HepG2 (cell line): ENCODE measurements around the gene SPSB2. TPM values are rescaled to one million over a fixed set of nuclear protein-coding genes. Genes with fewer than 3 reads are reported as not detected.
A peak's percentile ranks its signal among the peaks of the same experiment; 100 is the strongest.

Experiments
- ELF3 ChIP-seq: IDR thresholded peaks from 2 replicates; pipeline ENCODE4 v1.6.1; 2016; ENCODE audit warnings: missing genetic modification reagents, missing compliant biosample characterization
- ESRRA ChIP-seq: sonication (generic); formaldehyde crosslinking; IDR thresholded peaks from 2 replicates; pipeline ENCODE4 v1.5.1; 2020; ENCODE audit warnings: mild to moderate bottlenecking, low read depth, missing genetic modification reagents
- FOXA1 ChIP-seq, 2 experiments: fragments of 450-650 bp in 1 of 2; sonication (generic) in 1 of 2; formaldehyde crosslinking in 1 of 2; IDR thresholded peaks; 2 replicates each; pipeline versions ENCODE4 v1.4.0 to v1.6.1; 2016 to 2020; ENCODE audit warnings: missing genetic modification reagents in 1 of 2
- GMEB1 ChIP-seq: sonication (generic); formaldehyde crosslinking; IDR thresholded peaks from 2 replicates; pipeline ENCODE4 v1.5.1; 2020; ENCODE audit warnings: missing genetic modification reagents, mild to moderate bottlenecking, borderline replicate concordance
- HNF1A ChIP-seq, 2 experiments: sonication (generic) in 1 of 2; formaldehyde crosslinking in 1 of 2; IDR thresholded peaks; 2 replicates each; pipeline versions ENCODE4 v1.4.0 to v1.6.1; 2016 to 2020; ENCODE audit warnings: borderline replicate concordance in 1 of 2, low read depth in 1 of 2, mild to moderate bottlenecking in 1 of 2, missing genetic modification reagents in 1 of 2
- HOXA9 ChIP-seq: sonication (generic); formaldehyde crosslinking; IDR thresholded peaks from 2 replicates; pipeline ENCODE4 v1.8.1; 2022; ENCODE audit warnings: missing genetic modification reagents, mild to moderate bottlenecking, moderate library complexity, borderline replicate concordance
- MIER2 ChIP-seq: IDR thresholded peaks from 2 replicates; pipeline ENCODE4 v1.6.1; 2016; ENCODE audit warnings: missing biosample characterization, missing genetic modification reagents
- NR2C2 ChIP-seq: sonication (generic); formaldehyde crosslinking; IDR thresholded peaks from 2 replicates; pipeline ENCODE4 v1.4.0; 2020; ENCODE audit warnings: missing genetic modification reagents, mild to moderate bottlenecking, moderate library complexity, borderline replicate concordance
- NR2F1 ChIP-seq, 2 experiments: fragments of 450-650 bp in 1 of 2; formaldehyde crosslinking in 1 of 2; IDR thresholded peaks; 2 replicates each; pipeline versions ENCODE4 v1.5.0 to v1.6.1; 2016 to 2020; ENCODE audit warnings: mild to moderate bottlenecking in 1 of 2, missing compliant biosample characterization in 1 of 2, missing genetic modification reagents in 1 of 2, moderate library complexity in 1 of 2
- PHF8 ChIP-seq: sonication (generic); formaldehyde crosslinking; IDR thresholded peaks from 2 replicates; pipeline ENCODE4 v1.5.0; 2020; ENCODE audit warnings: missing genetic modification reagents
- PRDM15 ChIP-seq: sonication (generic); formaldehyde crosslinking; IDR thresholded peaks from 2 replicates; pipeline ENCODE4 v1.4.0; 2020; ENCODE audit warnings: missing genetic modification reagents
- TP53 ChIP-seq: sonication (generic); formaldehyde crosslinking; conservative IDR thresholded peaks from 2 replicates; pipeline ENCODE4 v1.4.0; 2020; ENCODE audit warnings: missing genetic modification reagents
- ZFP1 ChIP-seq: IDR thresholded peaks from 2 replicates; pipeline ENCODE4 v1.6.1; 2016
- ZNF234 ChIP-seq: sonication (generic); formaldehyde crosslinking; conservative IDR thresholded peaks from 2 replicates; pipeline ENCODE4 v1.5.1; 2020; ENCODE audit warnings: mild to moderate bottlenecking, missing genetic modification reagents
- ZNF614 ChIP-seq: IDR thresholded peaks from 2 replicates; pipeline ENCODE4 v1.6.1; 2018; ENCODE audit warnings: missing biosample characterization, missing genetic modification reagents, inconsistent platforms, borderline replicate concordance
- ZNF770 ChIP-seq: sonication (generic); formaldehyde crosslinking; IDR thresholded peaks from 2 replicates; pipeline ENCODE4 v1.5.0; 2020; ENCODE audit warnings: mild to moderate bottlenecking, missing genetic modification reagents
- polyA plus RNA-seq, 8 experiments: library from polyadenylated mRNA; depleted of rRNA in 3 of 8; stranded (reverse) in 7 of 8; unstranded in 1 of 8; fragments of >200 nt; fragmentation: Illumina TruSeq in 4 of 8; extraction: Trizol in 4 of 8; gene quantifications; 2 replicates each; pipeline versions ENCODE4 v1.2.1 to v1.2.3, GENCODE V29; 2011 to 2016; ENCODE audit warnings: low read depth in 4 of 8, missing spikeins in 1 of 8, mixed read lengths in 1 of 8; ENCODE audit not compliant: insufficient read depth in 1 of 8
- total RNA-seq, 5 experiments: library from RNA; depleted of rRNA; stranded (reverse); fragments of >200 nt; fragmentation: Illumina TruSeq; extraction: Trizol; gene quantifications; 2 replicates each; pipeline ENCODE4 v1.2.3, GENCODE V29; 2016; ENCODE audit warnings: low read depth in 1 of 5

The SPSB2 gene
- total and polyA plus RNA-seq, 2 of the 13 experiments (the other 11 are each of a cell fraction or from before 2014, with no cell fraction given), result 2.0 to 6.2 TPM

GRCh38 chr12:6851921-6852650, 21.0 kb downstream of the SPSB2 start, which contains the start of gene USP5 (continued):
- TF ChIP-seq ZNF770 (CRISPR knock-in tag), result 0 out of 2 replicates have a peak, but pooled peaks have one; percentile 19
- TF ChIP-seq FOXA1 (IDR thresholded peaks at IDR 0.05), result no peak
- TF ChIP-seq FOXA1 (CRISPR knock-in tag; IDR thresholded peaks at IDR 0.05), result 0 out of 2 replicates have a peak, but pooled peaks have one; percentile 38
- TF ChIP-seq HOXA9 (CRISPR knock-in tag), result no peak
- TF ChIP-seq NR2C2 (CRISPR knock-in tag), result peak; percentile 98
- TF ChIP-seq ZNF614 (CRISPR knock-in tag), result no peak
- TF ChIP-seq ESRRA (CRISPR knock-in tag), result 0 out of 2 replicates have a peak, but pooled peaks have one; percentile 51
- TF ChIP-seq GMEB1, result peak; percentile 90
- TF ChIP-seq MIER2, result no peak
- TF ChIP-seq NR2F1 (CRISPR knock-in tag; IDR thresholded peaks at IDR 0.05), result no peak
- TF ChIP-seq HNF1A (IDR thresholded peaks at IDR 0.05; ENCODE audit: low read depth), result peak; percentile 47
- peak; percentile 31; the same call in 1 of the 2 replicates for TF ChIP-seq HNF1A (CRISPR knock-in tag; IDR thresholded peaks at IDR 0.05; ENCODE audit: borderline replicate concordance)
- TF ChIP-seq ZFP1 (CRISPR knock-in tag), result no peak
- peak; percentile 97 for TF ChIP-seq PHF8
- no peak for TF ChIP-seq ZNF234
- TF ChIP-seq TP53, result 0 out of 2 replicates have a peak, but pooled peaks have one; percentile 23
- peak; percentile 72 for TF ChIP-seq ELF3
- TF ChIP-seq PRDM15 (CRISPR knock-in tag), result peak; percentile 81
